Endothelial cell (in vitro differentiated cells): ENCODE data around the gene CDH16. TPM values are rescaled to one million over a fixed set of nuclear protein-coding genes. Genes with fewer than 3 reads are reported as not detected.
"Not testable (repeated sequence)": the region's sequence is repeated elsewhere in the genome, so short reads cannot be mapped to it uniquely, and the experiment has no call there.

Experiments
- DNase-seq: peaks from one replicate; pipeline ENCODE4 v3.0.0; 2021; ENCODE audit warnings: low spot score
- H3K27ac Mint-ChIP-seq: one replicate; pipeline ENCODE4 v1.8.0; 2021; ENCODE audit warnings: mixed read lengths, inconsistent platforms; ENCODE audit not compliant: unreplicated experiment
- H3K27me3 Mint-ChIP-seq: one replicate; pipeline ENCODE4 v1.8.0; 2021; ENCODE audit warnings: mild to moderate bottlenecking, moderate library complexity, mixed read lengths, inconsistent platforms; ENCODE audit not compliant: unreplicated experiment
- H3K36me3 Mint-ChIP-seq: one replicate; pipeline ENCODE4 v1.8.0; 2021; ENCODE audit warnings: mild to moderate bottlenecking, low read depth, mixed read lengths, inconsistent platforms; ENCODE audit not compliant: unreplicated experiment
- H3K4me1 Mint-ChIP-seq: one replicate; pipeline ENCODE4 v1.8.0; 2021; ENCODE audit warnings: mild to moderate bottlenecking, mixed read lengths, inconsistent platforms; ENCODE audit not compliant: unreplicated experiment
- H3K4me3 Mint-ChIP-seq: one replicate; pipeline ENCODE4 v1.8.0; 2021; ENCODE audit warnings: mild to moderate bottlenecking, mixed read lengths, inconsistent platforms; ENCODE audit not compliant: unreplicated experiment
- H3K9me3 Mint-ChIP-seq: one replicate; pipeline ENCODE4 v1.8.0; 2021; ENCODE audit warnings: mixed read lengths, inconsistent platforms; ENCODE audit not compliant: unreplicated experiment
- CTCF ChIP-seq: fragments of 200-600 bp; sonication (generic); IDR thresholded peaks from one replicate; pipeline ENCODE4 v1.5.0; 2021; ENCODE audit warnings: antibody characterized with exemption; ENCODE audit not compliant: unreplicated experiment
- total RNA-seq: library from RNA; stranded (reverse); fragmentation: NEBNext Ultra II Directional; extraction: Animal tissue kit (Norgen Biotek cat#: 25700); gene quantifications from one replicate; pipeline ENCODE4 v1.2.1, GENCODE V29; 2021; ENCODE audit not compliant: unreplicated experiment

CDH16 gene
- total RNA-seq, 1 donor from 2014 or later, result not detected

- peaks cover 29% of the 10 kb centered on the region for H3K36me3 Mint-ChIP-seq
- H3K27ac Mint-ChIP-seq, result no peak overlapping the region
These were observed 17.8 kb upstream of the CDH16 start for GRCh38 chr16:66936462-66936861.

GRCh38 chr16:66935314-66936011, 16.8 kb upstream of the CDH16 start, which contains the start of gene CES2:
TSS of gene CES2 (plus strand) at chr16:66935516. CDS start at chr16:66935636, 120 bp downstream.
- no peak for DNase-seq
- TF ChIP-seq CTCF, result no peak
- peaks cover 18% of the 10 kb centered on the region for H3K27me3 Mint-ChIP-seq
- H3K4me3 Mint-ChIP-seq, result peak within 1 kb of the TSS; percentile 96
- H3K36me3 Mint-ChIP-seq, result peaks cover 29% of the 10 kb centered on the region
- peak within 1 kb of the TSS; percentile 87 for H3K27ac Mint-ChIP-seq
- no peaks in the 10 kb centered on the region for H3K9me3 Mint-ChIP-seq
- peaks cover 25% of the 10 kb centered on the region for H3K4me1 Mint-ChIP-seq

More at GRCh38 chr16:66936462-66936861, 17.8 kb upstream of the CDH16 start:
- Mint-ChIP-seq H3K4me3 (peak overlapping the region; percentile 56), H3K9me3 (no peaks in the 10 kb centered on the region), H3K4me1 (peaks cover 25% of the 10 kb centered on the region), H3K27me3 (peaks cover 18% of the 10 kb centered on the region)
- TF ChIP-seq CTCF, result no peak
- DNase-seq, result no peak

GRCh38 chr16:66934839-66935313, 16.2 kb upstream of the CDH16 start:
- Mint-ChIP-seq H3K27me3 (peaks cover 16% of the 10 kb centered on the region), H3K4me1 (peaks cover 25% of the 10 kb centered on the region), H3K36me3 (peaks cover 26% of the 10 kb centered on the region), H3K4me3 (peak overlapping the region; percentile 96), H3K27ac (peak overlapping the region; percentile 87)
- not testable (repeated sequence) for DNase-seq, H3K9me3 Mint-ChIP-seq

GRCh38 chr16:66934138-66934838, 15.6 kb upstream of the CDH16 start, which contains the start of gene CIAO2B:
TSS of gene CIAO2B (minus strand) at chr16:66934402. CDS start at chr16:66934364, 38 bp downstream.
- DNase-seq, result peak; percentile 83

GRCh38 chr16:66933776-66934137, 15.1 kb upstream of the CDH16 start:
- Mint-ChIP-seq H3K9me3 (no peaks in the 10 kb centered on the region), H3K27me3 (peaks cover 15% of the 10 kb centered on the region), H3K27ac (peak overlapping the region; percentile 85), H3K4me3 (peak overlapping the region; percentile 96), H3K4me1 (peaks cover 25% of the 10 kb centered on the region), H3K36me3 (peaks cover 23% of the 10 kb centered on the region)
- no peak for TF ChIP-seq CTCF
- DNase-seq, result no peak

More at GRCh38 chr16:66934138-66934838, 15.6 kb upstream of the CDH16 start, which contains the start of gene CIAO2B:
- no peak for TF ChIP-seq CTCF
- peak within 1 kb of the TSS; percentile 87 for H3K27ac Mint-ChIP-seq
- H3K4me3 Mint-ChIP-seq, result peak within 1 kb of the TSS; percentile 96
- H3K27me3 Mint-ChIP-seq, result peaks cover 14% of the 10 kb centered on the region
- H3K9me3 Mint-ChIP-seq, result no peaks in the 10 kb centered on the region
- peaks cover 23% of the 10 kb centered on the region for H3K36me3 Mint-ChIP-seq
- H3K4me1 Mint-ChIP-seq, result peaks cover 25% of the 10 kb centered on the region
